MG63 (cell line): ENCODE results near the gene RRP7A. TPM values are rescaled to one million over a fixed set of nuclear protein-coding genes. Genes with fewer than 3 reads are reported as not detected.
A peak's percentile ranks its signal among the peaks of the same experiment; 100 is the strongest.

ENCODE experiments used
- DNase-seq: peaks from one replicate; pipeline ENCODE4 v3.0.0-alpha.2; 2020
- H3K27me3 ChIP-seq: fragments of 250-450 bp; sonication (Bioruptor Pico); 2 replicates; pipeline ENCODE4 v1.5.1; 2020; ENCODE audit warnings: mild to moderate bottlenecking, moderate library complexity
- H3K36me3 ChIP-seq: fragments of 250-450 bp; sonication (Bioruptor Pico); 2 replicates; pipeline ENCODE4 v1.5.1; 2020; ENCODE audit warnings: mild to moderate bottlenecking, moderate library complexity
- H3K4me3 ChIP-seq: fragments of 250-450 bp; sonication (Bioruptor Pico); 2 replicates; pipeline ENCODE4 v1.5.1; 2020; ENCODE audit warnings: mild to moderate bottlenecking, moderate library complexity
- H3K9me3 ChIP-seq: fragments of 250-450 bp; sonication (Bioruptor Pico); 2 replicates; pipeline ENCODE4 v1.5.1; 2020; ENCODE audit warnings: mild to moderate bottlenecking, moderate library complexity
- total RNA-seq: library from RNA; depleted of rRNA; stranded (reverse); fragments of >200 nt; shearing (Covaris generic); gene quantifications from 2 replicates; pipeline ENCODE4 v1.2.3, GENCODE V29; 2014; ENCODE audit warnings: low replicate concordance; rRNA removed

The RRP7A gene
- total RNA-seq, 1 experiment from 2014 or later, result 99.6 TPM

DNA sequence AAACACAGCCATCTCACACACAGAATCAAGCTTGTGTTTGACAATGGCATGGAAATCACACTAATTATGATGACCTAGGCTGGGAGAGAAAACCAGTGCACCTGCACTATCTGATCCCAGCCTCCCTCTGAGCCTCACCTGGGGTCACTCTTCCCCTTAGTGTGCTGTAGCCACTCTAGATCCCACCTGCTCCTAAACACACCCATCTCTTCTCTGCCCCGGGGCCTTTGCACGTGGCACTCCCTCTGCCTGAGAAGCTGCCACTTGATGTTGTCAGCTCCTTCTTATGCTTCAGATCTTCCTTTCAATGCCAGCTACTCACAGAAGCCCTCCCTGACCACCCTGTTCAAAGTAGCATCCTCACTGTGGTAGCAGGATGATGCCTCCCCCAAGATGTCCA, 44.5 kb downstream of the RRP7A start:
- Histone ChIP-seq H3K36me3 (no peaks in the 10 kb centered on the region), H3K4me3 (no peak overlapping the region), H3K9me3 (no peaks in the 10 kb centered on the region), H3K27me3 (no peaks in the 10 kb centered on the region)
- no peak for DNase-seq

GRCh38 chr22:42473484-42474193, 46.0 kb downstream of the RRP7A start:
- Histone ChIP-seq H3K4me3 (no peak overlapping the region), H3K9me3 (no peaks in the 10 kb centered on the region), H3K27me3 (no peaks in the 10 kb centered on the region), H3K36me3 (no peaks in the 10 kb centered on the region)
- no peak for DNase-seq

DNA sequence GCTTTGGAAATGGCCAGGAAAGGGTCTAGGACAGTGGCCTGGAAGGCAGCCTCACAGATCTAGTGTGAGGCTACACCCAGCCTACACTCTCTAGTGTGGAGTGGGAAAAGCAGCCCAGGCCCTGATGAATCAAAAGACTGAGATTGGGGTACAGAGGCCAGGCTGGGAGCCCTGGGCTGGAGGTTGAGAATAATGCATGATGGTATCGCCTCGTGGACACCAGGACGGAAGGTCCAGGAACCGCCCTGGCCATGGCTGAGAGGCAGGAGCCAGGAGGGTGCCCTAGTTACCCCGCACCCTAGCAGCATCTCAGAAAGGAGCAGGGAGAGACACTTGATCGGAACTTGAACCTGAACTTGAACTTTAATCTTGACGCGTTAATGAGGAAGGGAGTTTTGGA, 46.9 kb downstream of the RRP7A start:
- DNase-seq, result no peak
- Histone ChIP-seq H3K4me3 (no peak overlapping the region), H3K9me3 (no peaks in the 10 kb centered on the region), H3K36me3 (no peaks in the 10 kb centered on the region), H3K27me3 (no peaks in the 10 kb centered on the region)

DNA sequence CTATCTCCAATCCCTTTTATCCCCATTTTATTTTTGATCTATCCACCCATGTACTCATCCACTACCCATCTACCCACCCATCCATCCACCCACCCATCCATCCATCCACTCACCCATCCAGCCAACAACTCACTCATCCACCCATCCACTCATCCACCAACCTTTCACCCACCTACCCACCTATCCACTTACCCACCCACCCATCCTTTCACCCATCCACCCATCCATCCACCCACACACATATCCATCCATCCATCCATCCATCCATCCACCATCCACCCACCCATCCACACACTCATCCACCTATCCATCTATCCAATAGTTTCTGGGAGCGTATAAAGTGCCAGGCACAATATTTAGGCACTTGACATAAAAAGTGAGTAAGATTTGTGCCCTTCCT, 48.2 kb downstream of the RRP7A start:
- no peak for DNase-seq
- H3K9me3 ChIP-seq, result no peaks in the 10 kb centered on the region
- H3K27me3 ChIP-seq, result no peaks in the 10 kb centered on the region
- no peaks in the 10 kb centered on the region for H3K36me3 ChIP-seq
- no peak overlapping the region for H3K4me3 ChIP-seq

DNA sequence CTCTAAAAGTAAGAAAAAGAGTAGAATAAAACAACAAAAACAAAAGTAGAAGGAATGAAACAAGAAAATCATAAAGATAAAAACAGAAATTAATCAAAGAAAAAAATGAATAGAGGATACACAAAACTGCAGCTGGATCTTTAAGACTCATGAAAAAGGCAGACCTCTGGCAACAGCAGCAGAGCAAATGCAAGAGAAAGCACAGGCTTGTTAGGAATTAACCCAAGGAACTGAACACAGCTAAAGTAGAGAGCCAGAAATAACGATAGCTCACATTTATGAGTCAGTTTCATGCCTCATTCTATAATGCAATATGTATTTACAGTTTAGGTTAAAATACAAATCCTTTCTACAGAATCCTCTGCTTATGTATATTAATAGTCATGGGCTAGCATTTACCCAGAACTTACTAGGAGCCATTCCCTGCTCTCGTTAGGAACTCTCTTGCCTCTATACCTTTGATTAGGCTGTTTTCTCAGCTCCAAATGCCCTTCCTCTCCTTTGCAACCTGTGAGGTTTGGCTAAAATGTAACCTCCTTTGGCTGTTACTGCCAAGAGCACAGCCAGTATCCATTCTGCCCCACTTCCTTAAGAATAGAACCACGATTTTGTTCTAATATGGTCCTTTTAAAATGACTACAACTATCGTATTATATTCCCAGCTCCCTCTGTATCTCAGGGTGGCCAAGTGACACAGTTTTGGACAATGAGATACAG, 49.1 kb downstream of the RRP7A start:
- H3K4me3 ChIP-seq, result no peak overlapping the region
- peak; percentile 7 for DNase-seq
- no peaks in the 10 kb centered on the region for H3K9me3 ChIP-seq
- no peaks in the 10 kb centered on the region for H3K27me3 ChIP-seq
- H3K36me3 ChIP-seq, result no peaks in the 10 kb centered on the region

- H3K4me3 ChIP-seq, result no peak overlapping the region
- no peaks in the 10 kb centered on the region for H3K36me3 ChIP-seq
- no peaks in the 10 kb centered on the region for H3K9me3 ChIP-seq
- H3K27me3 ChIP-seq, result peaks cover 5% of the 10 kb centered on the region; the same call in 1 of the 2 replicates
- no peak for DNase-seq
Measured at GRCh38 chr22:42468841-42469240, 50.8 kb downstream of the RRP7A start.

GRCh38 chr22:42462016-42462415, 57.6 kb downstream of the RRP7A start:
- Histone ChIP-seq H3K4me3 (no peak overlapping the region), H3K27me3 (peaks cover 36% of the 10 kb centered on the region), H3K36me3 (no peaks in the 10 kb centered on the region), H3K9me3 (no peaks in the 10 kb centered on the region)
- no peak for DNase-seq

DNA sequence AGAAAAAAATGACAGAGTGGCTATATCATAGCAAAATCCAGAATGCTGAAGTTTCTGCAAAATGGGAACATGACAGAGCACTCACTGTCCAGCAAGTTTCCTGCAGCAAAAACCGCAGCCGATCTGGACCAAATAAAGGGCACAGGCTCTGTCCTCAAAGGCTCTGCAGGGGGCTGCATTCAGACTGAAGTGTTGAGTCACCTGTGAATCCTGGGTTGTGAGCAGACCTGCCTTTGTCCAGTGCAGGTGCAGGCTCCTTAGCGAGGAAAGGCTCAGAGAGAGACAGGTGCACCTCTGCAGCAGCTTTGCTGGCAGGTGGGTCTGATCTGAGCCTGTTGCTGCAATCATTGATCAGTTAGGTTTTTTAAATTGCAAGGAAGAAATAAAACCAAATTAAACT, 58.1 kb downstream of the RRP7A start:
- no peak for DNase-seq
- H3K4me3 ChIP-seq, result no peak overlapping the region
- no peaks in the 10 kb centered on the region for H3K9me3 ChIP-seq
- H3K27me3 ChIP-seq, result peaks cover 40% of the 10 kb centered on the region
- no peaks in the 10 kb centered on the region for H3K36me3 ChIP-seq

Other genes with a start within 250 kb of the RRP7A start
- gene TCF20, start 249.1 kb downstream of the RRP7A start, total RNA-seq, result 9.6 and 13.0 TPM in 2 replicates
- gene NFAM1, start 87.4 kb downstream of the RRP7A start, total RNA-seq, result not detected in 2 replicates
- 0.20 and 1.9 TPM in 2 replicates for gene SERHL2, start 34.2 kb upstream of the RRP7A start, total RNA-seq
- gene POLDIP3, start 95.1 kb upstream of the RRP7A start, total RNA-seq, result 16.3 and 17.7 TPM in 2 replicates
- not detected in 2 replicates for gene ATP5MGL, start 120.8 kb upstream of the RRP7A start, total RNA-seq
- gene CYB5R3, start 129.6 kb upstream of the RRP7A start, total RNA-seq, result 48.3 and 76.3 TPM in 2 replicates
- 9.1 and 17.9 TPM in 2 replicates for gene A4GALT, start 201.1 kb upstream of the RRP7A start, total RNA-seq